Activated B cell treated with CpG ODN at 0.5 μM for 24 hours (primary cell): ENCODE results near the gene PAK1. TPM values are rescaled to one million over a fixed set of nuclear protein-coding genes. Genes with fewer than 3 reads are reported as not detected.
"Not testable (repeated sequence)": the region's sequence is repeated elsewhere in the genome, so short reads cannot be mapped to it uniquely, and the experiment has no call there.

Experiments used
- ATAC-seq: fragments of 200-7000 bp; cut with Tn5 transposase; one replicate; pipeline ENCODE4 v1.10.0; 2021; ENCODE audit warnings: low read depth, mild to moderate bottlenecking, moderate library complexity
- CTCF ChIA-PET: fragments of 350-600 bp; sonication (Branson Sonifier 250); formaldehyde crosslinking; loops from one replicate; lab custom pipeline; 2021; ENCODE audit warnings: antibody characterized with exemption; lab: Charles Lee
- POLR2A ChIA-PET: fragments of 350-600 bp; sonication (Branson Sonifier 250); formaldehyde crosslinking; loops from one replicate; lab custom pipeline; 2021; ENCODE audit warnings: antibody characterized with exemption; lab: Charles Lee
- DNase-seq: peaks from one replicate; pipeline ENCODE4 v3.0.0; 2022
- H3K27ac Mint-ChIP-seq: one replicate; pipeline ENCODE4 v1.8.0; 2020; ENCODE audit warnings: mixed read lengths
- H3K27me3 Mint-ChIP-seq: one replicate; pipeline ENCODE4 v1.8.0; 2021; ENCODE audit warnings: mixed read lengths
- H3K36me3 Mint-ChIP-seq: one replicate; pipeline ENCODE4 v1.8.0; 2021; ENCODE audit warnings: low read depth, mixed read lengths
- H3K4me1 Mint-ChIP-seq: one replicate; pipeline ENCODE4 v1.8.0; 2021; ENCODE audit warnings: mixed read lengths
- H3K4me3 Mint-ChIP-seq: one replicate; pipeline ENCODE4 v1.8.0; 2020; ENCODE audit warnings: mild to moderate bottlenecking, mixed read lengths
- H3K9me3 Mint-ChIP-seq: one replicate; pipeline ENCODE4 v1.8.0; 2020; ENCODE audit warnings: mixed read lengths
- CTCF ChIP-seq: fragments of 200-600 bp; IDR thresholded peaks from one replicate; pipeline ENCODE4 v1.8.0; 2022; ENCODE audit warnings: antibody characterized with exemption, mild to moderate bottlenecking
- intact Hi-C: fragments of 100-400 bp; cut with micrococcal nuclease; formaldehyde crosslinking; loops from one replicate; pipeline ENCODE4 v1.15.1; 2024
- total RNA-seq: library from RNA; stranded (reverse); gene quantifications from 2 replicates; pipeline ENCODE4 v1.2.3, GENCODE V29; 2022

PAK1 gene
- total RNA-seq, 1 donor from 2014 or later = 21.1 TPM

- Mint-ChIP-seq H3K9me3 (no peaks in the 10 kb centered on the region), H3K36me3 (no peaks in the 10 kb centered on the region), H3K4me3 (no peak within 1 kb of the TSS), H3K27ac (no peak within 1 kb of the TSS), H3K4me1 (no peaks in the 10 kb centered on the region), H3K27me3 (no peaks in the 10 kb centered on the region)
- TF ChIP-seq CTCF = no peak
- ATAC-seq (no peak), DNase-seq (no peak)
- POLR2A ChIA-PET = no interaction called here
- CTCF ChIA-PET = no interaction called here
- intact Hi-C loops = no loop called here
Measured at GRCh38 chr11:77301510-77301909, 172.4 kb downstream of the PAK1 start, which contains the start of gene GDPD4. TSS of gene GDPD4 (minus strand) at chr11:77301686. CDS start at chr11:77285137, 16,549 bp downstream.

GRCh38 chr11:77300695-77301094 lies 173.2 kb downstream of the PAK1 start:
- Mint-ChIP-seq H3K4me3 (no peak overlapping the region), H3K36me3 (no peaks in the 10 kb centered on the region), H3K4me1 (no peaks in the 10 kb centered on the region), H3K9me3 (no peaks in the 10 kb centered on the region), H3K27ac (no peak overlapping the region), H3K27me3 (no peaks in the 10 kb centered on the region)
- no peak for TF ChIP-seq CTCF
- CTCF ChIA-PET = no interaction called here
- POLR2A ChIA-PET = no interaction called here
- DNase-seq = no peak
- ATAC-seq = no peak
- intact Hi-C loops = no loop called here

GRCh38 chr11:77300028-77300427 lies 173.9 kb downstream of the PAK1 start:
- intact Hi-C loops, H3K4me1 Mint-ChIP-seq: not testable (repeated sequence)

GRCh38 chr11:77299528-77299993 lies 174.3 kb downstream of the PAK1 start:
- H3K4me1 Mint-ChIP-seq = no peaks in the 10 kb centered on the region
- ATAC-seq = no peak
- peaks cover 1% of the 10 kb centered on the region for H3K27me3 Mint-ChIP-seq
- no peak for DNase-seq
- no peaks in the 10 kb centered on the region for H3K9me3 Mint-ChIP-seq
- H3K36me3 Mint-ChIP-seq = no peaks in the 10 kb centered on the region
- TF ChIP-seq CTCF = no peak
- no peak overlapping the region for H3K4me3 Mint-ChIP-seq
- ChIA-PET POLR2A (no interaction called here), CTCF (no interaction called here)
- intact Hi-C loops = no loop called here
- H3K27ac Mint-ChIP-seq = no peak overlapping the region

More at GRCh38 chr11:77300028-77300427, 173.9 kb downstream of the PAK1 start:
- H3K27ac Mint-ChIP-seq, H3K4me3 Mint-ChIP-seq, DNase-seq, CTCF ChIA-PET, H3K27me3 Mint-ChIP-seq, H3K36me3 Mint-ChIP-seq, POLR2A ChIA-PET, ATAC-seq, H3K9me3 Mint-ChIP-seq: not testable (repeated sequence)

- intact Hi-C loops = no loop called here
- Mint-ChIP-seq H3K4me3 (no peak overlapping the region), H3K27ac (no peak overlapping the region), H3K27me3 (peaks cover 10% of the 10 kb centered on the region), H3K36me3 (no peaks in the 10 kb centered on the region), H3K9me3 (no peaks in the 10 kb centered on the region), H3K4me1 (no peaks in the 10 kb centered on the region)
- TF ChIP-seq CTCF = no peak
- ChIA-PET CTCF (no interaction called here), POLR2A (no interaction called here)
- DNase-seq (no peak), ATAC-seq (no peak)
Measured at GRCh38 chr11:77294040-77294439, 179.9 kb downstream of the PAK1 start.

GRCh38 chr11:77289737-77290136 lies 184.2 kb downstream of the PAK1 start:
- Mint-ChIP-seq H3K27ac (no peak overlapping the region), H3K9me3 (no peaks in the 10 kb centered on the region), H3K4me3 (no peak overlapping the region), H3K36me3 (no peaks in the 10 kb centered on the region), H3K27me3 (peaks cover 18% of the 10 kb centered on the region), H3K4me1 (no peaks in the 10 kb centered on the region)
- ATAC-seq (no peak), DNase-seq (no peak)
- POLR2A ChIA-PET = no interaction called here
- CTCF ChIA-PET = no interaction called here
- no peak for TF ChIP-seq CTCF
- intact Hi-C loops = no loop called here
